A549 (cell line): ENCODE data around the gene MMP11.

Experiments used
- CHD2 ChIP-seq: fragments of 150-350 bp; IDR thresholded peaks from 2 replicates; pipeline ENCODE4 v1.6.1; 2014; ENCODE audit warnings: low read length; ENCODE audit not compliant: partially characterized antibody
- CTCF ChIP-seq: fragments of >200 bp; sonication (Bioruptor Twin); formaldehyde crosslinking; IDR thresholded peaks from 3 replicates; pipeline ENCODE4 v1.5.1; 2016
- ELK1 ChIP-seq: fragments of 150-350 bp; IDR thresholded peaks from 2 replicates; pipeline ENCODE4 v1.6.1; 2014; ENCODE audit warnings: low read depth, mild to moderate bottlenecking, low read length
- EP300 ChIP-seq, 2 experiments: fragments of >200 bp; sonication (Bioruptor Twin); formaldehyde crosslinking; IDR thresholded peaks; 2 replicates in 1 of 2; 3 replicates in 1 of 2; pipeline ENCODE4 v1.6.1; 2016 to 2017
- HOXB5 ChIP-seq: fragments of 250-450 bp; sonication (Bioruptor Pico); IDR thresholded peaks from 2 replicates; pipeline ENCODE4 v1.5.0; 2020; ENCODE audit warnings: mild to moderate bottlenecking, moderate library complexity
- KDM1A ChIP-seq: fragments of 200-600 bp; sonication (generic); IDR thresholded peaks from 2 replicates; pipeline ENCODE4 v1.6.1; 2016; ENCODE audit warnings: low read depth, mild to moderate bottlenecking
- NFE2L2 ChIP-seq: fragments of 150-350 bp; conservative IDR thresholded peaks from 2 replicates; pipeline ENCODE4 v1.6.1; 2014; ENCODE audit warnings: low read length
- PHF8 ChIP-seq: fragments of 200-600 bp; sonication (generic); IDR thresholded peaks from 2 replicates; pipeline ENCODE4 v1.6.1; 2016; ENCODE audit warnings: low read depth, mild to moderate bottlenecking, antibody characterized with exemption, moderate library complexity, borderline replicate concordance
- POLR2A ChIP-seq: IDR thresholded peaks from 2 replicates; pipeline ENCODE4 v1.6.1; 2012; ENCODE audit warnings: mild to moderate bottlenecking, low read length
- RAD21 ChIP-seq, 2 experiments: fragments of >200 bp in 1 of 2; sonication (Bioruptor Twin) in 1 of 2; formaldehyde crosslinking in 1 of 2; IDR thresholded peaks in 1 of 2; conservative IDR thresholded peaks in 1 of 2; 2 replicates in 1 of 2; 3 replicates in 1 of 2; pipeline ENCODE4 v1.6.1; 2012 to 2018; ENCODE audit warnings: inconsistent platforms in 1 of 2
- REST ChIP-seq: fragments of 200-600 bp; sonication (generic); IDR thresholded peaks from 2 replicates; pipeline ENCODE4 v1.6.1; 2016; ENCODE audit warnings: antibody characterized with exemption, mild to moderate bottlenecking, moderate library complexity
- SMC3 ChIP-seq: fragments of >200 bp; sonication (Bioruptor Twin); formaldehyde crosslinking; IDR thresholded peaks from 3 replicates; pipeline ENCODE4 v1.6.1; 2018; ENCODE audit warnings: inconsistent platforms
- SREBF2 ChIP-seq: fragments of 450-650 bp; IDR thresholded peaks from 2 replicates; pipeline ENCODE4 v1.6.1; 2014; ENCODE audit warnings: mild to moderate bottlenecking, moderate library complexity

- no peak for TF ChIP-seq CTCF
- TF ChIP-seq ELK1: no peak
- no peak for TF ChIP-seq POLR2A
- no peak for TF ChIP-seq SREBF2
- TF ChIP-seq RAD21 (conservative IDR thresholded peaks at IDR 0.05 in 1 of 2, IDR thresholded peaks at IDR 0.05 in 1 of 2): no peak
- TF ChIP-seq KDM1A: no peak
- no peak for TF ChIP-seq HOXB5
- no peak for TF ChIP-seq EP300 (IDR thresholded peaks at IDR 0.05)
- TF ChIP-seq REST: no peak
- no peak for TF ChIP-seq PHF8
- TF ChIP-seq CHD2: no peak
- TF ChIP-seq SMC3: no peak
- TF ChIP-seq NFE2L2: no peak
These were observed 12.6 kb upstream of the MMP11 start for GRCh38 chr22:23760056-23760455.
